ENCODE measurements around the gene OR52W1.
"Not testable (repeated sequence)": the region's sequence is repeated elsewhere in the genome, so short reads cannot be mapped to it uniquely, and the experiment has no call there.

OR52W1 gene

GRCh38 chr11:6228520-6228919, 29.5 kb downstream of the OR52W1 start:
- no peak overlapping the region for H3K27ac Mint-ChIP-seq
- H3K4me1 Mint-ChIP-seq (ENCODE audit: low read depth) = peaks cover 33% of the 10 kb centered on the region

GRCh38 chr11:6229911-6230310, 30.9 kb downstream of the OR52W1 start:
- peaks cover 5% of the 10 kb centered on the region for H3K36me3 Mint-ChIP-seq (ENCODE audit: low read depth)
- peak overlapping the region; percentile 39 for H3K4me3 Mint-ChIP-seq
- no peak overlapping the region for H3K27ac Mint-ChIP-seq
- no peaks in the 10 kb centered on the region for H3K9me3 Mint-ChIP-seq
- H3K27me3 Mint-ChIP-seq (ENCODE audit: low read depth) = no peaks in the 10 kb centered on the region
- peaks cover 37% of the 10 kb centered on the region for H3K4me1 Mint-ChIP-seq (ENCODE audit: low read depth)
- no peak for DNase-seq (ENCODE audit: low spot score)

More at GRCh38 chr11:6228520-6228919, 29.5 kb downstream of the OR52W1 start:
- Mint-ChIP-seq H3K4me3 (no peak overlapping the region), H3K36me3 (ENCODE audit: low read depth) (peaks cover 5% of the 10 kb centered on the region), H3K9me3 (no peaks in the 10 kb centered on the region), H3K27me3 (ENCODE audit: low read depth) (no peaks in the 10 kb centered on the region)
- no peak for DNase-seq (ENCODE audit: low spot score)

GRCh38 chr11:6232899-6233298, 33.9 kb downstream of the OR52W1 start:
- Mint-ChIP-seq H3K4me1 (ENCODE audit: low read depth) (peaks cover 35% of the 10 kb centered on the region), H3K27ac (no peak overlapping the region), H3K36me3 (ENCODE audit: low read depth) (peaks cover 3% of the 10 kb centered on the region), H3K27me3 (ENCODE audit: low read depth) (no peaks in the 10 kb centered on the region), H3K4me3 (peak overlapping the region; percentile 50), H3K9me3 (no peaks in the 10 kb centered on the region)
- no peak for DNase-seq (ENCODE audit: low spot score)

- Mint-ChIP-seq H3K27me3 (ENCODE audit: low read depth) (no peaks in the 10 kb centered on the region), H3K27ac (peak overlapping the region; percentile 95), H3K36me3 (ENCODE audit: low read depth) (peaks cover 3% of the 10 kb centered on the region), H3K4me3 (peak overlapping the region; percentile 95), H3K4me1 (ENCODE audit: low read depth) (peaks cover 32% of the 10 kb centered on the region), H3K9me3 (no peaks in the 10 kb centered on the region)
- no peak for DNase-seq (ENCODE audit: low spot score)
Observed at GRCh38 chr11:6233984-6234386, 35.0 kb downstream of the OR52W1 start.

- H3K27ac Mint-ChIP-seq = peak within 1 kb of the TSS; percentile 95
- no peaks in the 10 kb centered on the region for H3K27me3 Mint-ChIP-seq (ENCODE audit: low read depth)
- DNase-seq (ENCODE audit: low spot score) = peak; percentile 100
- peaks cover under 1% of the 10 kb centered on the region for H3K36me3 Mint-ChIP-seq (ENCODE audit: low read depth)
- peak within 1 kb of the TSS; percentile 95 for H3K4me3 Mint-ChIP-seq
- peaks cover 29% of the 10 kb centered on the region for H3K4me1 Mint-ChIP-seq (ENCODE audit: low read depth)
- H3K9me3 Mint-ChIP-seq = no peaks in the 10 kb centered on the region
Observed at GRCh38 chr11:6234387-6235107, 35.5 kb downstream of the OR52W1 start, which contains the start of gene FHIP1B. Gene FHIP1B, minus strand, starts transcription at chr11:6234636. Its CDS starts 10,120 bp downstream, at chr11:6224516.

GRCh38 chr11:6237266-6237665, 38.2 kb downstream of the OR52W1 start:
- no peaks in the 10 kb centered on the region for H3K9me3 Mint-ChIP-seq
- no peak for DNase-seq (ENCODE audit: low spot score)
- no peaks in the 10 kb centered on the region for H3K27me3 Mint-ChIP-seq (ENCODE audit: low read depth)
- no peaks in the 10 kb centered on the region for H3K36me3 Mint-ChIP-seq (ENCODE audit: low read depth)
- no peak overlapping the region for H3K27ac Mint-ChIP-seq
- no peak overlapping the region for H3K4me3 Mint-ChIP-seq
- H3K4me1 Mint-ChIP-seq (ENCODE audit: low read depth) = peaks cover 13% of the 10 kb centered on the region

GRCh38 chr11:6237761-6238302, 38.8 kb downstream of the OR52W1 start:
- Mint-ChIP-seq H3K9me3 (no peaks in the 10 kb centered on the region), H3K36me3 (ENCODE audit: low read depth) (no peaks in the 10 kb centered on the region), H3K4me3 (no peak overlapping the region), H3K4me1 (ENCODE audit: low read depth) (peaks cover 13% of the 10 kb centered on the region), H3K27me3 (ENCODE audit: low read depth) (peaks cover 2% of the 10 kb centered on the region), H3K27ac (no peak overlapping the region)
- DNase-seq (ENCODE audit: low spot score) = no peak

- Mint-ChIP-seq H3K9me3 (no peaks in the 10 kb centered on the region), H3K27me3 (ENCODE audit: low read depth) (peaks cover 4% of the 10 kb centered on the region), H3K4me3 (no peak within 1 kb of the TSS), H3K36me3 (ENCODE audit: low read depth) (no peaks in the 10 kb centered on the region), H3K27ac (no peak within 1 kb of the TSS), H3K4me1 (ENCODE audit: low read depth) (peaks cover 7% of the 10 kb centered on the region)
- no peak for DNase-seq (ENCODE audit: low spot score)
Observed at GRCh38 chr11:6238902-6239301, 39.9 kb downstream of the OR52W1 start, which contains the start of gene CNGA4. Gene CNGA4, plus strand, starts transcription at chr11:6239089. Its CDS starts 118 bp downstream, at chr11:6239207.

GRCh38 chr11:6240139-6240538, 41.1 kb downstream of the OR52W1 start:
- H3K9me3 Mint-ChIP-seq = no peaks in the 10 kb centered on the region
- peaks cover 9% of the 10 kb centered on the region for H3K27me3 Mint-ChIP-seq (ENCODE audit: low read depth)
- H3K27ac Mint-ChIP-seq = no peak overlapping the region
- H3K36me3 Mint-ChIP-seq (ENCODE audit: low read depth) = no peaks in the 10 kb centered on the region
- H3K4me3 Mint-ChIP-seq = no peak overlapping the region
- H3K4me1 Mint-ChIP-seq (ENCODE audit: low read depth) = peaks cover 3% of the 10 kb centered on the region
- no peak for DNase-seq (ENCODE audit: low spot score)

GRCh38 chr11:6240781-6241180, 41.8 kb downstream of the OR52W1 start:
- no peaks in the 10 kb centered on the region for H3K36me3 Mint-ChIP-seq (ENCODE audit: low read depth)
- no peaks in the 10 kb centered on the region for H3K4me1 Mint-ChIP-seq (ENCODE audit: low read depth)
- DNase-seq (ENCODE audit: low spot score) = no peak
- no peaks in the 10 kb centered on the region for H3K9me3 Mint-ChIP-seq
- H3K27ac Mint-ChIP-seq = no peak overlapping the region
- H3K27me3 Mint-ChIP-seq (ENCODE audit: low read depth) = peaks cover 14% of the 10 kb centered on the region
- H3K4me3 Mint-ChIP-seq = no peak overlapping the region

- no peaks in the 10 kb centered on the region for H3K9me3 Mint-ChIP-seq
- H3K27me3 Mint-ChIP-seq (ENCODE audit: low read depth) = peaks cover 14% of the 10 kb centered on the region
- H3K4me3 Mint-ChIP-seq = no peak overlapping the region
- DNase-seq (ENCODE audit: low spot score) = no peak
- H3K36me3 Mint-ChIP-seq (ENCODE audit: low read depth) = no peaks in the 10 kb centered on the region
- H3K27ac Mint-ChIP-seq = no peak overlapping the region
- H3K4me1 Mint-ChIP-seq (ENCODE audit: low read depth) = no peaks in the 10 kb centered on the region
Observed at GRCh38 chr11:6241316-6241715, 42.3 kb downstream of the OR52W1 start.

- no peak overlapping the region for H3K27ac Mint-ChIP-seq
- H3K9me3 Mint-ChIP-seq = no peaks in the 10 kb centered on the region
- DNase-seq (ENCODE audit: low spot score) = no peak
- no peak overlapping the region for H3K4me3 Mint-ChIP-seq
- no peaks in the 10 kb centered on the region for H3K36me3 Mint-ChIP-seq (ENCODE audit: low read depth)
- H3K4me1 Mint-ChIP-seq (ENCODE audit: low read depth) = no peaks in the 10 kb centered on the region
- H3K27me3 Mint-ChIP-seq (ENCODE audit: low read depth) = peaks cover 26% of the 10 kb centered on the region
Observed at GRCh38 chr11:6245536-6245935, 46.5 kb downstream of the OR52W1 start.

- H3K4me1 Mint-ChIP-seq (ENCODE audit: low read depth) = no peaks in the 10 kb centered on the region
- no peak overlapping the region for H3K27ac Mint-ChIP-seq
- H3K9me3 Mint-ChIP-seq = no peaks in the 10 kb centered on the region
- H3K4me3 Mint-ChIP-seq = no peak overlapping the region
- no peak for DNase-seq (ENCODE audit: low spot score)
- no peaks in the 10 kb centered on the region for H3K36me3 Mint-ChIP-seq (ENCODE audit: low read depth)
- H3K27me3 Mint-ChIP-seq (ENCODE audit: low read depth) = peaks cover 22% of the 10 kb centered on the region
Observed at GRCh38 chr11:6248248-6248647, 49.2 kb downstream of the OR52W1 start.

GRCh38 chr11:6248897-6249296, 49.9 kb downstream of the OR52W1 start:
- not testable (repeated sequence) for DNase-seq (ENCODE audit: low spot score); H3K9me3 Mint-ChIP-seq; H3K36me3 Mint-ChIP-seq (ENCODE audit: low read depth); H3K27ac Mint-ChIP-seq; H3K4me3 Mint-ChIP-seq; H3K4me1 Mint-ChIP-seq (ENCODE audit: low read depth)
- peaks cover 22% of the 10 kb centered on the region for H3K27me3 Mint-ChIP-seq (ENCODE audit: low read depth)

Measured in T-helper 2 cell treated with Interferon-gamma antibody and Interleukin-4, amounts not matched to agents 5 μg/mL and 100 μg/mL, for 36 hours (primary cell).